ENCODE data around the gene CHST3. TPM values are rescaled to one million over a fixed set of nuclear protein-coding genes. Genes with fewer than 3 reads are reported as not detected.

The CHST3 gene
- total RNA-seq, 2 experiments from 2014 or later, result 0.05 TPM; not detected in 1

- Mint-ChIP-seq H3K4me3 (no peak overlapping the region), H3K4me1 (peaks cover 10% of the 10 kb centered on the region), H3K36me3 (no peaks in the 10 kb centered on the region), H3K27me3 (no peaks in the 10 kb centered on the region), H3K27ac (no peak overlapping the region), H3K9me3 (ENCODE audit: low read depth) (no peaks in the 10 kb centered on the region)
- CTCF ChIA-PET, result interaction anchor here (0.5 to 4.7 kb wide), 72 partner anchors 10 to 733 kb away, joined by 3 to 110 read pairs (median 5); partner anchors contain the start of genes ANAPC16, ASCC1, DDIT4 and DNAJB12
- peak; percentile 98 for ATAC-seq
- peak; percentile 93 for DNase-seq
Observed at GRCh38 chr10:72048450-72049124, 84.4 kb downstream of the CHST3 start.

GRCh38 chr10:72049472-72049871 is 85.3 kb downstream of the CHST3 start:
- ATAC-seq, result no peak
- DNase-seq, result no peak
- Mint-ChIP-seq H3K4me1 (peaks cover 10% of the 10 kb centered on the region), H3K9me3 (ENCODE audit: low read depth) (no peaks in the 10 kb centered on the region), H3K36me3 (no peaks in the 10 kb centered on the region), H3K4me3 (no peak overlapping the region), H3K27me3 (no peaks in the 10 kb centered on the region), H3K27ac (no peak overlapping the region)
- CTCF ChIA-PET, result interaction anchor here (1.0 to 4.7 kb wide), 31 partner anchors 9 to 314 kb away, joined by 3 to 110 read pairs (median 7); partner anchors contain the start of genes ANAPC16, ASCC1, DDIT4 and SPOCK2

GRCh38 chr10:72049969-72050781 is 86.0 kb downstream of the CHST3 start:
- Mint-ChIP-seq H3K36me3 (no peaks in the 10 kb centered on the region), H3K9me3 (ENCODE audit: low read depth) (no peaks in the 10 kb centered on the region), H3K4me1 (peaks cover 12% of the 10 kb centered on the region), H3K4me3 (no peak overlapping the region), H3K27me3 (no peaks in the 10 kb centered on the region), H3K27ac (no peak overlapping the region)
- CTCF ChIA-PET, result interaction anchor here (1.4 to 4.7 kb wide), 10 partner anchors 8 to 293 kb away, joined by 3 to 110 read pairs (median 24); partner anchors contain the start of genes ANAPC16, ASCC1 and SPOCK2
- ATAC-seq, result no peak
- no peak for DNase-seq

GRCh38 chr10:72050873-72051272 is 86.7 kb downstream of the CHST3 start:
- no peaks in the 10 kb centered on the region for H3K36me3 Mint-ChIP-seq
- H3K27me3 Mint-ChIP-seq, result no peaks in the 10 kb centered on the region
- no peaks in the 10 kb centered on the region for H3K9me3 Mint-ChIP-seq (ENCODE audit: low read depth)
- H3K27ac Mint-ChIP-seq, result no peak overlapping the region
- CTCF ChIA-PET, result interaction anchor here (1.5 to 4.7 kb wide), 6 partner anchors 11 to 289 kb away, joined by 5 to 110 read pairs (median 9); partner anchors contain the start of genes ANAPC16 and ASCC1
- no peak overlapping the region for H3K4me3 Mint-ChIP-seq
- ATAC-seq, result no peak
- DNase-seq, result no peak
- peaks cover 9% of the 10 kb centered on the region for H3K4me1 Mint-ChIP-seq

GRCh38 chr10:72053690-72054089 is 89.5 kb downstream of the CHST3 start:
- no peak overlapping the region for H3K27ac Mint-ChIP-seq
- H3K27me3 Mint-ChIP-seq, result no peaks in the 10 kb centered on the region
- CTCF ChIA-PET, result interaction anchor here (0.6 to 1.7 kb wide), 3 partner anchors 10 to 1409 kb away, joined by 3 to 4 read pairs (median 4); no protein-coding TSS in a partner anchor
- ATAC-seq (no peak), DNase-seq (no peak)
- H3K4me1 Mint-ChIP-seq, result peaks cover 4% of the 10 kb centered on the region
- H3K36me3 Mint-ChIP-seq, result no peaks in the 10 kb centered on the region
- no peak overlapping the region for H3K4me3 Mint-ChIP-seq
- H3K9me3 Mint-ChIP-seq (ENCODE audit: low read depth), result no peaks in the 10 kb centered on the region

GRCh38 chr10:72056113-72056512 is 91.9 kb downstream of the CHST3 start:
- CTCF ChIA-PET, result no interaction called here

GRCh38 chr10:72056932-72057751 is 92.9 kb downstream of the CHST3 start:
- Mint-ChIP-seq H3K27ac (no peak overlapping the region), H3K4me1 (peaks cover 4% of the 10 kb centered on the region), H3K36me3 (no peaks in the 10 kb centered on the region), H3K4me3 (no peak overlapping the region), H3K27me3 (no peaks in the 10 kb centered on the region), H3K9me3 (ENCODE audit: low read depth) (no peaks in the 10 kb centered on the region)
- DNase-seq, result no peak
- CTCF ChIA-PET, result interaction anchor here (3.7 kb wide), 1 partner anchor 9 kb away, joined by 38 read pairs; no protein-coding TSS in a partner anchor
- ATAC-seq, result no peak

More at GRCh38 chr10:72056113-72056512, 91.9 kb downstream of the CHST3 start:
- peaks cover 4% of the 10 kb centered on the region for H3K4me1 Mint-ChIP-seq
- H3K4me3 Mint-ChIP-seq, result no peak overlapping the region
- ATAC-seq, result no peak
- H3K27ac Mint-ChIP-seq, result no peak overlapping the region
- no peaks in the 10 kb centered on the region for H3K27me3 Mint-ChIP-seq
- no peaks in the 10 kb centered on the region for H3K36me3 Mint-ChIP-seq
- no peak for DNase-seq
- H3K9me3 Mint-ChIP-seq (ENCODE audit: low read depth), result no peaks in the 10 kb centered on the region

- no peak overlapping the region for H3K4me3 Mint-ChIP-seq
- DNase-seq (no peak), ATAC-seq (no peak)
- no peak overlapping the region for H3K27ac Mint-ChIP-seq
- H3K9me3 Mint-ChIP-seq (ENCODE audit: low read depth), result no peaks in the 10 kb centered on the region
- no peaks in the 10 kb centered on the region for H3K27me3 Mint-ChIP-seq
- H3K4me1 Mint-ChIP-seq, result peaks cover 4% of the 10 kb centered on the region
- no peaks in the 10 kb centered on the region for H3K36me3 Mint-ChIP-seq
- CTCF ChIA-PET, result interaction anchor here (3.7 kb wide), 1 partner anchor 10 kb away, joined by 38 read pairs; no protein-coding TSS in a partner anchor
Observed at GRCh38 chr10:72058347-72058898, 94.2 kb downstream of the CHST3 start.

GRCh38 chr10:72058989-72059842 is 95.0 kb downstream of the CHST3 start:
- Mint-ChIP-seq H3K4me3 (no peak overlapping the region), H3K36me3 (peaks cover under 1% of the 10 kb centered on the region), H3K27ac (no peak overlapping the region), H3K9me3 (ENCODE audit: low read depth) (no peaks in the 10 kb centered on the region), H3K4me1 (peaks cover 4% of the 10 kb centered on the region), H3K27me3 (no peaks in the 10 kb centered on the region)
- ATAC-seq, result no peak
- no peak for DNase-seq
- CTCF ChIA-PET, result interaction anchor here (1.0 to 3.7 kb wide), 3 partner anchors 11 to 281 kb away, joined by 3 to 38 read pairs (median 3); no protein-coding TSS in a partner anchor

- Mint-ChIP-seq H3K27me3 (no peaks in the 10 kb centered on the region), H3K9me3 (ENCODE audit: low read depth) (no peaks in the 10 kb centered on the region), H3K4me3 (no peak overlapping the region), H3K4me1 (no peaks in the 10 kb centered on the region), H3K36me3 (peaks cover 3% of the 10 kb centered on the region), H3K27ac (no peak overlapping the region)
- no peak for ATAC-seq
- DNase-seq, result no peak
- CTCF ChIA-PET, result interaction anchor here (1.0 to 3.7 kb wide), 4 partner anchors 11 to 280 kb away, joined by 3 to 38 read pairs (median 8); no protein-coding TSS in a partner anchor
Observed at GRCh38 chr10:72059843-72060822, 95.9 kb downstream of the CHST3 start.

GRCh38 chr10:72061491-72061890 is 97.3 kb downstream of the CHST3 start:
- CTCF ChIA-PET, result interaction anchor here (2.5 kb wide), 1 partner anchor 12 kb away, joined by 12 read pairs; no protein-coding TSS in a partner anchor
- H3K4me1 Mint-ChIP-seq, result no peaks in the 10 kb centered on the region
- no peaks in the 10 kb centered on the region for H3K9me3 Mint-ChIP-seq (ENCODE audit: low read depth)
- no peak overlapping the region for H3K4me3 Mint-ChIP-seq
- H3K36me3 Mint-ChIP-seq, result peaks cover 10% of the 10 kb centered on the region
- H3K27me3 Mint-ChIP-seq, result no peaks in the 10 kb centered on the region
- DNase-seq (no peak), ATAC-seq (no peak)
- no peak overlapping the region for H3K27ac Mint-ChIP-seq
